Measurements from ENCODE around the gene TENT4B.

Gene TENT4B

DNA sequence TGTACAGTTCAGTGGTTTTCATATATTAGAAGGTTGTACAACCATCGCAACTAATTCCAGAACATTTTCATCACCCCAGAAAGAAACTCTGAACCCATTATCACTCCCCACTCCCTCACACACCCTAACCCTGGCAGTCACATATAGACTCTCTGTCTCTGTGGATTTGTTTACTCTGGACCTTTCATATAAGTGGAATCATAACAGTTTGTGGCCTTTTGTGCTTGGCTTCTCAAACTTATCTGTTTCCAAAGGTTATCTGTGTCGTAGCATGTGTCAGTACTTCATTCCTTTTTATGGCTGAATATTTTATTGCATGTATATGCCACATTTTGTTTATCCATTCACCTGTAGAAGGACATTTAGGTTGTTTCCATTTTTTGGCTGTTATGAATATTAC lies 12.4 kb downstream of the TENT4B start:
- TF ChIP-seq FOXM1 (IDR thresholded peaks at IDR 0.05; ENCODE audit: borderline replicate concordance, low read depth) (no peak), TCF12 (IDR thresholded peaks at IDR 0.05; ENCODE audit: low read depth) (no peak), EGR1 (IDR thresholded peaks at IDR 0.05) (no peak), TAF1 (IDR thresholded peaks at IDR 0.05; ENCODE audit: low read depth) (no peak), MAX (IDR thresholded peaks at IDR 0.05) (no peak), NFIC (IDR thresholded peaks at IDR 0.05) (no peak), CREB1 (IDR thresholded peaks at IDR 0.05; ENCODE audit: low read depth) (no peak), CEBPB (IDR thresholded peaks at IDR 0.05) (no peak), ZBTB7A (IDR thresholded peaks at IDR 0.05; ENCODE audit: low read depth) (no peak), YY1 (IDR thresholded peaks at IDR 0.05; ENCODE audit: low read depth) (no peak), USF1 (IDR thresholded peaks at IDR 0.05) (no peak), RAD21 (IDR thresholded peaks at IDR 0.05; ENCODE audit: low read depth) (no peak), TEAD4 (IDR thresholded peaks at IDR 0.05) (no peak), EP300 (IDR thresholded peaks at IDR 0.05; ENCODE audit: borderline replicate concordance) (no peak)
- TF ChIP-seq, protein P1, sequence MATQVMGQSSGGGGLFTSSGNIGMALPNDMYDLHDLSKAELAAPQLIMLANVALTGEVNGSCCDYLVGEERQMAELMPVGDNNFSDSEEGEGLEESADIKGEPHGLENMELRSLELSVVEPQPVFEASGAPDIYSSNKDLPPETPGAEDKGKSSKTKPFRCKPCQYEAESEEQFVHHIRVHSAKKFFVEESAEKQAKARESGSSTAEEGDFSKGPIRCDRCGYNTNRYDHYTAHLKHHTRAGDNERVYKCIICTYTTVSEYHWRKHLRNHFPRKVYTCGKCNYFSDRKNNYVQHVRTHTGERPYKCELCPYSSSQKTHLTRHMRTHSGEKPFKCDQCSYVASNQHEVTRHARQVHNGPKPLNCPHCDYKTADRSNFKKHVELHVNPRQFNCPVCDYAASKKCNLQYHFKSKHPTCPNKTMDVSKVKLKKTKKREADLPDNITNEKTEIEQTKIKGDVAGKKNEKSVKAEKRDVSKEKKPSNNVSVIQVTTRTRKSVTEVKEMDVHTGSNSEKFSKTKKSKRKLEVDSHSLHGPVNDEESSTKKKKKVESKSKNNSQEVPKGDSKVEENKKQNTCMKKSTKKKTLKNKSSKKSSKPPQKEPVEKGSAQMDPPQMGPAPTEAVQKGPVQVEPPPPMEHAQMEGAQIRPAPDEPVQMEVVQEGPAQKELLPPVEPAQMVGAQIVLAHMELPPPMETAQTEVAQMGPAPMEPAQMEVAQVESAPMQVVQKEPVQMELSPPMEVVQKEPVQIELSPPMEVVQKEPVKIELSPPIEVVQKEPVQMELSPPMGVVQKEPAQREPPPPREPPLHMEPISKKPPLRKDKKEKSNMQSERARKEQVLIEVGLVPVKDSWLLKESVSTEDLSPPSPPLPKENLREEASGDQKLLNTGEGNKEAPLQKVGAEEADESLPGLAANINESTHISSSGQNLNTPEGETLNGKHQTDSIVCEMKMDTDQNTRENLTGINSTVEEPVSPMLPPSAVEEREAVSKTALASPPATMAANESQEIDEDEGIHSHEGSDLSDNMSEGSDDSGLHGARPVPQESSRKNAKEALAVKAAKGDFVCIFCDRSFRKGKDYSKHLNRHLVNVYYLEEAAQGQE (IDR thresholded peaks at IDR 0.05; ENCODE audit: low read depth): no peak

DNA sequence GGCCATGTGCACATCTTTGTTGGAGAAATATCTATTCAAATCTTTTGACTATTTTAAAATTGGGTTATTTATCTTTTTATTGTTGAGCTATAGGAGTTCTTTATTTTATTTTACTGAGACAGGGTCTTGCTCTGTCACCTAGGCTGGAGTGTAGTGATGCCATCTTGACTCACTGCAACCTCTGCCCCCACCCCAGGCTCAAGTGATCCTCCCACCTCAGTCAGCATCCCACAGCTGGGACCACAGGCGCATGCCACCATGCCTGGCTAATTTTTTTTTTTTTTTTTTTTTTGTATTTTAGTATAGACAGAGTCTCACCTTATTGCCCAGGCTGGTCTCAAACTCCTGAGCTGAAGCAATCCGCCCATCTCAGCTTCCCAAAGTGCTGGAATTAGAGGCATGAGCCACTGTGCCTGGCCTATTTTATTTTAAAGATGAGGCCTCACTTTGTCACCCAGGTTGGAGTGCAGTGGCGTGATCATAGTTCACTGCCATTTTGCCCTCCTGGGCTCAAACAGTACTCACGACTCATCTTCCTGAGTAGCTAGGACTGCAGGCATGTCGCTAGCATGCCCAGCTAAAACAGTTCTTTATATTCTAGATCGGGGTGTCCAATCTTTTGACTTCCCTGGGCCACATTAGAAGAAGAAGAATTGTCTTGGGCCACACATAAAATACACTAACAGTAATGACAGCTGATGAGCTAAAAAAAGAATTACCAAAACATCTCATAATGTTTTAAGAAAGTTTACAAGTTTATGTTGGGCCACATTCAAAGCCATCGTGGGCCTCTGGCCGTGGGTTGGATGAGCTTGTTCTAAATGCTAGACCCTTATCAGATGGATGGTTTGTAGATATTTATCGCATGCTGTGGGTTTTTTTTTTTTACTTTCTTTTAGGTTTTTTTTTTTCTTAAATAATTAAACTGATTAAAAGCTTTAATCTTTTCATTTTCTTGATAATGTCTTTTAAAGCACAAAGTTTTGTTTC lies 13.7 kb downstream of the TENT4B start:
- TF ChIP-seq MAX (IDR thresholded peaks at IDR 0.05) (no peak), RAD21 (IDR thresholded peaks at IDR 0.05; ENCODE audit: low read depth) (no peak), YY1 (IDR thresholded peaks at IDR 0.05; ENCODE audit: low read depth) (no peak), EGR1 (IDR thresholded peaks at IDR 0.05) (no peak), TAF1 (IDR thresholded peaks at IDR 0.05; ENCODE audit: low read depth) (no peak), TEAD4 (IDR thresholded peaks at IDR 0.05) (no peak), NFIC (IDR thresholded peaks at IDR 0.05) (no peak), USF1 (IDR thresholded peaks at IDR 0.05) (no peak), ZBTB7A (IDR thresholded peaks at IDR 0.05; ENCODE audit: low read depth) (no peak), TCF12 (IDR thresholded peaks at IDR 0.05; ENCODE audit: low read depth) (no peak), CEBPB (IDR thresholded peaks at IDR 0.05) (no peak), FOXM1 (IDR thresholded peaks at IDR 0.05; ENCODE audit: borderline replicate concordance, low read depth) (no peak), CREB1 (IDR thresholded peaks at IDR 0.05; ENCODE audit: low read depth) (no peak)
- TF ChIP-seq, protein P1 (IDR thresholded peaks at IDR 0.05; ENCODE audit: low read depth): no peak

DNA sequence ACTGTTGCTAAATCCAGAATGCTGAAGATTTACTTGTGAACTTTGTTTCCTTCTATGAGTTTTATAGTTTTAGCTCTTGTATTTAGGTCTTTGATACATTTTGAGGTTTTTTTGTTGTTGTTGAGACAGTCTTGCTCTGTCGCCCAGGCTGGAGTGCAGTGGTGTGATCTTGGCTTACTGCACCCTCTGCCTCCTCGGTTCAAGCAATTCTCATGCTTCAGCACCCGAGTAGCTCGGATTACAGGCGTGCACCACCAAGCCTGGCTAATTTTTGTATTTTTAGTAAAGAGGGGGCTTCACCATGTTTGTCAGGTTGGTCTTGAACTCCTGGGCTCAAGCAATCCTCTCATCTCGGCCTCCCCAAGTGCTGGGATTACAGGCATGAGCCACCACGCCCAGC lies 14.4 kb downstream of the TENT4B start:
- TF ChIP-seq YY1 (IDR thresholded peaks at IDR 0.05; ENCODE audit: low read depth): no peak
- no peak for TF ChIP-seq ZBTB7A (IDR thresholded peaks at IDR 0.05; ENCODE audit: low read depth)
- no peak for TF ChIP-seq FOXM1 (IDR thresholded peaks at IDR 0.05; ENCODE audit: borderline replicate concordance, low read depth)
- no peak for TF ChIP-seq RAD21 (IDR thresholded peaks at IDR 0.05; ENCODE audit: low read depth)
- no peak for TF ChIP-seq USF1 (IDR thresholded peaks at IDR 0.05)
- no peak for TF ChIP-seq CREB1 (IDR thresholded peaks at IDR 0.05; ENCODE audit: low read depth)
- TF ChIP-seq MAX (IDR thresholded peaks at IDR 0.05): no peak
- TF ChIP-seq, protein P1 (IDR thresholded peaks at IDR 0.05; ENCODE audit: low read depth): no peak
- TF ChIP-seq CEBPB (IDR thresholded peaks at IDR 0.05): no peak
- TF ChIP-seq NFIC (IDR thresholded peaks at IDR 0.05): no peak
- TF ChIP-seq TAF1 (IDR thresholded peaks at IDR 0.05; ENCODE audit: low read depth): no peak
